Fibroblast of mammary gland (primary cell): ENCODE data around the gene SPARCL1.
"Not testable (repeated sequence)": the region's sequence is repeated elsewhere in the genome, so short reads cannot be mapped to it uniquely, and the experiment has no call there.

Experiments used
- DNase-seq: peaks from one replicate; pipeline ENCODE4 v3.0.0-alpha.2; 2010; ENCODE audit warnings: low read depth
- H3K4me3 ChIP-seq: 2 replicates; pipeline ENCODE4 v1.5.1; 2011; ENCODE audit warnings: low read depth, mild to moderate bottlenecking, low read length, moderate library complexity; ENCODE audit not compliant: control insufficient read depth
- CTCF ChIP-seq: conservative IDR thresholded peaks from 2 replicates; pipeline ENCODE4 v1.5.1; 2011; ENCODE audit warnings: low read depth, low read length, inconsistent platforms; ENCODE audit not compliant: control insufficient read depth, insufficient read depth

Gene SPARCL1

GRCh38 chr4:87428979-87429378 lies 100.2 kb downstream of the SPARCL1 start:
- no peak for DNase-seq
- no peak for TF ChIP-seq CTCF
- H3K4me3 ChIP-seq = no peak overlapping the region

GRCh38 chr4:87427518-87427868 lies 101.7 kb downstream of the SPARCL1 start:
- no peak for TF ChIP-seq CTCF
- H3K4me3 ChIP-seq = no peak overlapping the region
- DNase-seq = no peak

- H3K4me3 ChIP-seq = no peak overlapping the region
- TF ChIP-seq CTCF = no peak
- no peak for DNase-seq
Observed at GRCh38 chr4:87426865-87427517, 102.2 kb downstream of the SPARCL1 start.

GRCh38 chr4:87425711-87426110 lies 103.5 kb downstream of the SPARCL1 start:
- DNase-seq = no peak
- no peak for TF ChIP-seq CTCF
- H3K4me3 ChIP-seq = no peak overlapping the region

GRCh38 chr4:87424099-87424543 lies 105.1 kb downstream of the SPARCL1 start:
- peak overlapping the region; percentile 80 for H3K4me3 ChIP-seq
- not testable (repeated sequence) for DNase-seq
